RWPE1 (cell line): ENCODE data around the gene SEMA3B.

Experiments used
- CTCF ChIA-PET: fragments of 350-600 bp; sonication (Branson Sonifier 250); formaldehyde crosslinking; extraction: SDS; loops from one replicate; lab custom pipeline; 2021; lab: Yijun Ruan, JAX
- POLR2A ChIA-PET: fragments of 400-600 bp; formaldehyde crosslinking; extraction: SDS; loops from one replicate; lab custom pipeline; 2020; ENCODE audit warnings: antibody characterized with exemption; ENCODE audit not compliant: low non-redundant PET; lab: Yijun Ruan, JAX
- DNase-seq: peaks from one replicate; pipeline ENCODE4 v3.0.0; 2012; ENCODE audit warnings: low spot score
- H3K27ac ChIP-seq: fragments of 450-650 bp; 2 replicates; pipeline ENCODE4 v1.5.1; 2017
- TF ChIP-seq, protein P1 (sequence below): fragments of 450-650 bp; conservative IDR thresholded peaks from 2 replicates; pipeline ENCODE4 v1.5.1; 2017; ENCODE audit warnings: low read depth, mild to moderate bottlenecking

Gene SEMA3B

DNA sequence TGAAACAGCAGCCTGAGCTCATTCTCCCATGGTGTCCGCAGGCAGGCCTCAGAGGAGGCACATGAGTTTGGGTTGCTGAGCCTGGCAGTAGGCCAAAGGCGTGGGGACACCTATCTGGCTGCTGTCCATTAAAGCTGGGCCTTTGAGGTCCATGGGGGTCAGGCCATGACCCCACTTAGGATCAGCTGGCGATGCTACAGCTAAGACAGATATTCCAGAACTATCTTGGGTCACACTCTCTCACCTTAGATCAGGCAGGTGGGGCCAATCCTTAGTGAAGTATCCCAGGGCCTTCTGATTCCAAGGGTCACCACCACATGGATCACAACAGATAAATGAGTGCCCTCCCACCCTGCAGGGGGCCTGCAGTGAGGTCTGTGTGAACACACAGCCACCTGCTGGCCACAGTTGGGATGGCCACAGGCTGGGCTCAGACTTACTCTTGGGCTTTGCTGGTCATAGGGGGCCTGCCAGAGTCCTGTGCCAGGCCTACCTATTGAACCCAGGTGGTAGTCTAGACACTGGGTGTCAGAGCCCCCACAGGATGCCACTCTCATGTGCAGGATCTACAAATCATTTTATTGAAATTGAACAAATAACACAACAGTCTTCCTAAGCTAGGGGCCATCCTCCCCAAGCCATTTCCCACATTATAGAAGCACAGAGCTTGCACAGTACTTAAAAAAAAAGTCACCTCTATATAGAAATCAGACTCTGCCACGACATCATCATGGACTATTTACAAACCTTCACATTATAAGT, 55.6 kb downstream of the SEMA3B start:
- ChIA-PET POLR2A (interaction anchor here (0.6 kb wide), 2 partner anchors 9 to 25 kb away, joined by 3 to 5 read pairs; partner anchors contain the start of genes HYAL3 and NAA80), CTCF (interaction anchor here (0.6 to 1.1 kb wide), 8 partner anchors 17 to 594 kb away, joined by 3 to 6 read pairs (median 3); partner anchors contain the start of genes IFRD2 and NPRL2)
- TF ChIP-seq, protein P1, sequence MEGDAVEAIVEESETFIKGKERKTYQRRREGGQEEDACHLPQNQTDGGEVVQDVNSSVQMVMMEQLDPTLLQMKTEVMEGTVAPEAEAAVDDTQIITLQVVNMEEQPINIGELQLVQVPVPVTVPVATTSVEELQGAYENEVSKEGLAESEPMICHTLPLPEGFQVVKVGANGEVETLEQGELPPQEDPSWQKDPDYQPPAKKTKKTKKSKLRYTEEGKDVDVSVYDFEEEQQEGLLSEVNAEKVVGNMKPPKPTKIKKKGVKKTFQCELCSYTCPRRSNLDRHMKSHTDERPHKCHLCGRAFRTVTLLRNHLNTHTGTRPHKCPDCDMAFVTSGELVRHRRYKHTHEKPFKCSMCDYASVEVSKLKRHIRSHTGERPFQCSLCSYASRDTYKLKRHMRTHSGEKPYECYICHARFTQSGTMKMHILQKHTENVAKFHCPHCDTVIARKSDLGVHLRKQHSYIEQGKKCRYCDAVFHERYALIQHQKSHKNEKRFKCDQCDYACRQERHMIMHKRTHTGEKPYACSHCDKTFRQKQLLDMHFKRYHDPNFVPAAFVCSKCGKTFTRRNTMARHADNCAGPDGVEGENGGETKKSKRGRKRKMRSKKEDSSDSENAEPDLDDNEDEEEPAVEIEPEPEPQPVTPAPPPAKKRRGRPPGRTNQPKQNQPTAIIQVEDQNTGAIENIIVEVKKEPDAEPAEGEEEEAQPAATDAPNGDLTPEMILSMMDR: peak; percentile 86
- peak; percentile 49 for DNase-seq
- H3K27ac ChIP-seq: peak overlapping the region; percentile 97

DNA sequence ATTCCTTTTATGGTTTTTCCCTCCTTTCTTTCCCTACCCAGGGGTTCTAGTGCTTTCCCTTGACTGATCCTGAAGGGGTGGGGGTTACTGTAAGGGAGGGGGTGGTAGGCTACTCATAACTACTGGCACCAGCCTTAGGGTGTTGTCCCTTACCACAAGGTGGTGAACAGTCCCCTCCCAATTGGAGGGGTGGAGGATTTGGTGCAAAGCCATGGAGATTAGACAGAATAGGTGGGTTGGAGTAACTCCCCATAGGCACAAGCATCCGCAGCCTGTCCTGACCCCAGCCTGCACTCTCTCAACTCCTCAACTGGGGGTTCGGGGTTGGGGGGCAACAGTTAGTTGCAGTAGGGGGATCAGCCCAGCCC, 56.1 kb downstream of the SEMA3B start:
- ChIA-PET CTCF (interaction anchor here (0.6 to 0.7 kb wide), 3 partner anchors 25 to 595 kb away, joined by 3 to 6 read pairs (median 3); partner anchors contain the start of gene NPRL2), POLR2A (no interaction called here)
- DNase-seq: no peak
- peak overlapping the region; percentile 88 for H3K27ac ChIP-seq
- TF ChIP-seq, protein P1: no peak

DNA sequence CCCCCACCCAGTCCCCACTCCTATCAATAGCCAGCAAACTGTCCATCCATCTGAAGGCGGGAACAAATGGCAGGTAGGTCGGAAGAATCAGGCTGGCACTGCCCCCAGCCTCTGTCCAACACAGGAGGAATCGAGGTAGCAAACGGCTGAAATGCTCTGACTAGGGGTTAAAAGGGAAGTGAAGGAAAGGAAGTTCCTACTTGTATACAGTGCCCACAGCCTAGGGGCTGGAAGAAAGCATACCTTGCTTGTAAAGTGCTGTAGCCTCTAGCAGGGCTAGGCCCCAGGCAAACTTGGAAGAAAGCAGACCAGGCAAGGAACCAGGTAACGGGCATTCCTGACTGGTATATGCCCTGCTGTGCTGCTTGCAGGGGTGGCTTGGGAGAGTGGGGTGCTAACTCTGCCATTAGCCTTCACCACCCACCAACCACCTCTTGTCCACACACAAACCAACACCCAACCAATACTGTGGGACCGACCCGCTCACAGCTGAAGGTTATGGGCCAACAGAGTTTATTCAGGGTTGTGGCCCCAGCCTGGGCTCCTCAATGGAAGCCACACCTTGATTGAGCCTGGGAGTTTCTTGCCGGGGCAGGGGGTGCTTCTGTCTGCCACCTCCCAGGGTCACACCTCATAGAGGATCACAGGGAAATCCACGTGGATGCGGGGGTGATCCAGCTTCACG, 56.7 kb downstream of the SEMA3B start:
- peak overlapping the region; percentile 88 for H3K27ac ChIP-seq
- CTCF ChIA-PET: no interaction called here
- TF ChIP-seq, protein P1: no peak
- POLR2A ChIA-PET: interaction anchor here (0.6 kb wide), 1 partner anchor 32 kb away, joined by 3 read pairs; no protein-coding TSS in a partner anchor
- no peak for DNase-seq

DNA sequence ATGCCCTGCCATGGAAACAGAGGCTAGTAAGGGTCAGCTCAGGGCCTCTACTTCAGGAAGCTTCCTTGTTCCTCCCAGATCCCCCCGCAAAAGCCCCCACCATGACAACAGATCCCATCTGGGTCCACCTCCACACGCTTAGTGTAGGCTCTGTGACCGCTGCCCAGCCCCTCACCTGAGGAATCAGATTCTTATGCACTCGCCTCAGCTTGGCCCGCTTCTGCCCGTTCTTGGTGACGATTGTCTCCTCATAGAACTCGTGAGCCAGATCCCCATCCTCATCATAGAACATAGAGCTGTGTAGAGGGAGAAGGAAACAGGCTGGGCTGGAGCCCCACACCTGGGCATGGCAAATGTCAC, 57.2 kb downstream of the SEMA3B start:
- DNase-seq: no peak
- TF ChIP-seq, protein P1: no peak
- POLR2A ChIA-PET: interaction anchor here (0.6 kb wide), 1 partner anchor 32 kb away, joined by 3 read pairs; no protein-coding TSS in a partner anchor
- CTCF ChIA-PET: no interaction called here
- peak overlapping the region; percentile 88 for H3K27ac ChIP-seq

DNA sequence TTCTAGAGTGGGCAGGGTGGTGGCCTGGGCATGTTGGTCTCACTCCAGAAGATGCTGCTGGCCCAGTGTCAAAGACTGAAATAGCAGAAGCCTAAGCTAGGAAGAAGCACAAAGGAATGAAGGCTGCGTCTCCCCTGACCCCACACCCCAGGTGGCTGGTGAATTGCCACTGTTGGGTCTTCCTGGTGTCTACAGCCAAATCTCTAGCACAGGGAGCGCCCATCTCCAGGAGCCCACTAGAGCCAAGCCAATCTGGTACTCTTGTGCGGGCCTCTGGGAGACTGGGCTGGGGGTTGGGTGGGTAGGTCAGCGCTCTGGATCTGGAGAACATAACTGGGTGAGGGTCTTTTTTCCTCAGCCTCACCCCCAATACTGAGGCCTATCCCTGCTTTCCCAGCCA, 58.2 kb downstream of the SEMA3B start:
- DNase-seq: no peak
- TF ChIP-seq, protein P1: no peak
- ChIA-PET POLR2A (no interaction called here), CTCF (no interaction called here)
- peak overlapping the region; percentile 88 for H3K27ac ChIP-seq
